Central memory CD8-positive, alpha-beta T cell (primary cell): ENCODE results near the gene C7orf33.
"Not testable (repeated sequence)": the region's sequence is repeated elsewhere in the genome, so short reads cannot be mapped to it uniquely, and the experiment has no call there.

ENCODE experiments used
- ATAC-seq: fragments of 150-1000 bp; cut with Tn5 transposase; replicated peaks from 2 replicates; pipeline ENCODE4 v1.10.0; 2022; ENCODE audit warnings: mild to moderate bottlenecking, moderate FRiP score, moderate number of reproducible peaks; ENCODE audit not compliant: poor library complexity, severe bottlenecking; ENCODE audit errors: extremely low read depth
- DNase-seq, 2 donors: peaks; one replicate each; pipeline ENCODE4 v3.0.0; 2021; ENCODE audit warnings: low spot score in 2 of 2
- H3K27ac Mint-ChIP-seq: one replicate; pipeline ENCODE4 v1.8.0; 2022; ENCODE audit warnings: low read depth, mild to moderate bottlenecking, moderate library complexity, mixed read lengths
- H3K27me3 Mint-ChIP-seq: one replicate; pipeline ENCODE4 v1.8.0; 2022; ENCODE audit warnings: mixed read lengths
- H3K36me3 Mint-ChIP-seq: one replicate; pipeline ENCODE4 v1.8.0; 2022; ENCODE audit warnings: mild to moderate bottlenecking, moderate library complexity, mixed read lengths; ENCODE audit not compliant: insufficient read depth
- H3K4me1 Mint-ChIP-seq: one replicate; pipeline ENCODE4 v1.8.0; 2022; ENCODE audit warnings: mixed read lengths
- H3K4me3 Mint-ChIP-seq: one replicate; pipeline ENCODE4 v1.8.0; 2022; ENCODE audit warnings: mild to moderate bottlenecking, moderate library complexity, mixed read lengths
- H3K9me3 Mint-ChIP-seq: one replicate; pipeline ENCODE4 v1.8.0; 2022; ENCODE audit warnings: mixed read lengths

C7orf33 gene

GRCh38 chr7:148566736-148567135 lies 23.8 kb upstream of the C7orf33 start:
- no peak for DNase-seq
- no peak overlapping the region for H3K27ac Mint-ChIP-seq
- no peak for ATAC-seq
- H3K27me3 Mint-ChIP-seq = no peaks in the 10 kb centered on the region
- no peak overlapping the region for H3K4me3 Mint-ChIP-seq
- peaks cover 3% of the 10 kb centered on the region for H3K36me3 Mint-ChIP-seq
- H3K9me3 Mint-ChIP-seq = no peaks in the 10 kb centered on the region
- H3K4me1 Mint-ChIP-seq = peaks cover 13% of the 10 kb centered on the region

DNA sequence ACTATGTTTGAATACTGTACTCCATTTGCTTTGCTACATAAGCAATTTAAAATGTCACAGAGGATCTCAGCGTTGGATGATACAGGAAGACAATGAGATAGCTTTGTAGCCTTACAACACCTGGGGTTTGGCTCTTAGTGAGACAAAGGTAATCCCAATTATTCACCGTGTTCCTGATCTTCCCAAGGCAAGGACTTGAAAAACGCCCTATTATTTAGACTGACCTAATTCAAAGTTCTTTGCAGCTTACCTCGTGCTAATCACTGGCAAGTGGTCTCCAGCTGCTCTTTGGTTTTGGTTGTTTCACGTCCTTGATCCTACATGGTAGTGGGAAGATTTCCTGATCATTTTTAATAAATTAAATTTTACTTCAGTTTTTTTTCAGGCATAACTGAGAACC lies 23.0 kb upstream of the C7orf33 start:
- ATAC-seq = no peak
- H3K4me1 Mint-ChIP-seq = peaks cover 13% of the 10 kb centered on the region
- no peaks in the 10 kb centered on the region for H3K27me3 Mint-ChIP-seq
- no peak overlapping the region for H3K4me3 Mint-ChIP-seq
- no peak overlapping the region for H3K27ac Mint-ChIP-seq
- H3K9me3 Mint-ChIP-seq = no peaks in the 10 kb centered on the region
- DNase-seq = no peak
- peaks cover 3% of the 10 kb centered on the region for H3K36me3 Mint-ChIP-seq

DNA sequence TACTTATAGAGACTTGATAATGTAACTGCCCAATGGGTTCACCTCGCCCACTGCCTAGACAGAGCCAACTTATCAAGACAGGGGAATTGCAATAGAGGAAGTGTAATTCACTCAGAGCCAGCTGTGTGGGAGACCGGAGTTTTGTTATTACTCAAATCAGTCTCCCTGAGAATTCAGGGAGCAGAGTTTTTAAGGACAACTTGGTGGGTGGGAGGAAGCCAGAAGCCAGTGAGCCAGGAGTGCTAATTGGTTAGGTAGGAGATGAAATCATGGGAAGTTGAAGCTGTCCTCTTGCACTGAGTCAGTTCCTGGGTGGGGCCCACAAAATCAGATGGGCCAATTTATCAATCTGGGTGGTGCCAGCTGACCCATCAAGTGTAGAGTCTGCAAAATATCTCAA lies 20.1 kb upstream of the C7orf33 start:
- ATAC-seq (no peak), DNase-seq (no peak)
- H3K4me3 Mint-ChIP-seq = no peak overlapping the region
- no peaks in the 10 kb centered on the region for H3K4me1 Mint-ChIP-seq
- peaks cover 3% of the 10 kb centered on the region for H3K36me3 Mint-ChIP-seq
- no peak overlapping the region for H3K27ac Mint-ChIP-seq
- no peaks in the 10 kb centered on the region for H3K27me3 Mint-ChIP-seq
- H3K9me3 Mint-ChIP-seq = no peaks in the 10 kb centered on the region

DNA sequence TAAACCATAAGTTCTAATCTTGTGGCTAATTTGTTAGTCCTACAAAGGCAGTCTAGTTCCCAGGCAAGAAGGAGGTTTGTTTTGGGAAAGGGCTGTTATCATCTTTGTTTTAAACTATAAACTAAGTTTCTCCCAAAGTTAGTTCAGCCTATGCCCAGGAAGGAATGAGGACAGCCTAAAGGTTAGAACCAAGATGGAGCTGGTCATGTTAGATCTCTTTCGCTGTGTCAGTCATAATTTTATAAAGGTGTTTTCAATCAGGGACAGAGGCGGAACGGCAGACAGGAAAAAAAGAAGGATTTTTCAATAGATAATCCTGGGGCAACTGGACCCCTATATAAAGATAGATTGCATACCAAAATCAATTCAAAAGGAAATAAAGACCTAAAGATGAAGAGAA lies 19.6 kb upstream of the C7orf33 start:
- H3K9me3 Mint-ChIP-seq, H3K27me3 Mint-ChIP-seq, H3K4me3 Mint-ChIP-seq, ATAC-seq, DNase-seq, H3K36me3 Mint-ChIP-seq, H3K27ac Mint-ChIP-seq, H3K4me1 Mint-ChIP-seq: not testable (repeated sequence)

- no peak for DNase-seq
- no peaks in the 10 kb centered on the region for H3K4me1 Mint-ChIP-seq
- ATAC-seq = no peak
- no peaks in the 10 kb centered on the region for H3K27me3 Mint-ChIP-seq
- H3K27ac Mint-ChIP-seq = no peak overlapping the region
- no peaks in the 10 kb centered on the region for H3K9me3 Mint-ChIP-seq
- H3K4me3 Mint-ChIP-seq = no peak overlapping the region
- peaks cover 3% of the 10 kb centered on the region for H3K36me3 Mint-ChIP-seq
These were observed 19.2 kb upstream of the C7orf33 start for GRCh38 chr7:148571381-148571780.

GRCh38 chr7:148572067-148572522 lies 18.5 kb upstream of the C7orf33 start:
- no peak for DNase-seq
- Mint-ChIP-seq H3K27me3 (no peaks in the 10 kb centered on the region), H3K9me3 (no peaks in the 10 kb centered on the region), H3K4me1 (no peaks in the 10 kb centered on the region), H3K4me3 (no peak overlapping the region), H3K27ac (no peak overlapping the region), H3K36me3 (peaks cover 3% of the 10 kb centered on the region)
- ATAC-seq = no peak

GRCh38 chr7:148573581-148573980 lies 17.0 kb upstream of the C7orf33 start:
- H3K4me3 Mint-ChIP-seq, DNase-seq, H3K36me3 Mint-ChIP-seq, H3K27ac Mint-ChIP-seq, H3K9me3 Mint-ChIP-seq, H3K27me3 Mint-ChIP-seq, ATAC-seq, H3K4me1 Mint-ChIP-seq: not testable (repeated sequence)

DNA sequence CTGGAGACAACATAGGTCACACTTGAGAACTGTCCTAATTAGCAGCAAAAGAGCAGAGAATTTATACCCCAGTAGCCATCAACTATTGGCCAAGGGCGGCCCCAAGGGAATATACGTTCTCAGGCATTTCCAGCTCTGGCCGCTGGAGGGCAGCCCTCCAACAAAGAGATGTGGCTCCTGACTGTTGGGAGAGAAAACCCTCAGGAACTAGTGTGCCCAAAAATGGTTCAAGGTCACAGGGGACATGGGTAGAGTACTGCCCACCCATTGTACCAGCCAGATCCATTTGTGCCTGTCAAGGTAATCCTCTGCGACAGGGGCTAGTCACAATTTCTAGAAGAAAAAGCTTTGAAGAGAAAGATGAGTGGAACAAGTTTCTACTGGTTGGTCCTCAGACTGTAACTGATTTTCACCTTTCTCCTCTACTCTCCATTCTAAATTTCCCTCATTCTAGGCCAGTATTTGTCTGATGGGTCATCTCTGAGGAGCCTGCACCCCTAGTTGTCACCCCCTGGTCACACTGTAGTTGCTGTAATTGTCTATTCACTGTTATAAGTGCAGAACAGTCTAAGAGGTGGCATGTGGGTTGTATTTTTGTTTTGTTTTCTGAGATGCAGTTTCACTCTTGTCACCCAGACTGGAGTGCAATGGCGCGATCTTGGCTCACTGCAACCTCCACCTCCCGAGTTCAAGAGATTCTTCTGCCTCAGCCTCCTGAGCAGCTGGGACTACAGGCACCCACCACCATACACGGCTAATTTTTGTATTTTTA lies 14.7 kb upstream of the C7orf33 start:
- Mint-ChIP-seq H3K4me3 (no peak overlapping the region), H3K9me3 (no peaks in the 10 kb centered on the region), H3K4me1 (no peaks in the 10 kb centered on the region)

DNA sequence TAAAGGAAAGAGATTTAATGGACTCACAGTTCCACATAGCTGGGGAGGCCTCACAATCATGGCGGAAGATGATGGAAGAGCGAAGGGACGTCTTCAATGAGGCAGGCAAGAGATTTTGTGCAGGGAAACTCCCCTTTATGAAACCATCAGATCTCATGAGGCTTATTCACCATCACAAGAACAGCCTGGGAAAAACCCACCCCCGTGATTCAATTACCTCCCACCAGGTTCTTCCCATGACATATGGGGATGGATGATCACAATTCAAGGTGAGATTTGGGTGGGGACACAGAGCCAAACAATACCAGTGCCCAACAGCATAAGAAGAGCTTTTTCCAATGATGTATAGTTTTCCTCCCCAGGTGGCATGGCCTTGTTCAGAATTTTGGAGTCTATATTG lies 11.2 kb upstream of the C7orf33 start:
- ATAC-seq (no peak), DNase-seq (no peak)
- no peaks in the 10 kb centered on the region for H3K27me3 Mint-ChIP-seq
- no peaks in the 10 kb centered on the region for H3K36me3 Mint-ChIP-seq
- no peak overlapping the region for H3K27ac Mint-ChIP-seq
- no peaks in the 10 kb centered on the region for H3K9me3 Mint-ChIP-seq
- no peak overlapping the region for H3K4me3 Mint-ChIP-seq
- H3K4me1 Mint-ChIP-seq = no peaks in the 10 kb centered on the region

More for the DNA sequence above, 14.7 kb upstream of the C7orf33 start:
- DNase-seq = peak; percentile 44 to 59
- ATAC-seq = peak; percentile 58
- no peak overlapping the region for H3K27ac Mint-ChIP-seq
- no peaks in the 10 kb centered on the region for H3K36me3 Mint-ChIP-seq
- H3K27me3 Mint-ChIP-seq = no peaks in the 10 kb centered on the region

- no peaks in the 10 kb centered on the region for H3K36me3 Mint-ChIP-seq
- H3K27me3 Mint-ChIP-seq = peaks cover 7% of the 10 kb centered on the region
- DNase-seq = no peak
- no peak overlapping the region for H3K27ac Mint-ChIP-seq
- H3K9me3 Mint-ChIP-seq = no peaks in the 10 kb centered on the region
- ATAC-seq = no peak
- H3K4me1 Mint-ChIP-seq = no peaks in the 10 kb centered on the region
- H3K4me3 Mint-ChIP-seq = no peak overlapping the region
These were observed 10.1 kb upstream of the C7orf33 start for GRCh38 chr7:148580446-148580845.

- H3K4me3 Mint-ChIP-seq = no peak overlapping the region
- no peaks in the 10 kb centered on the region for H3K9me3 Mint-ChIP-seq
- peaks cover 16% of the 10 kb centered on the region for H3K27me3 Mint-ChIP-seq
- DNase-seq (no peak), ATAC-seq (no peak)
- no peak overlapping the region for H3K27ac Mint-ChIP-seq
- no peaks in the 10 kb centered on the region for H3K36me3 Mint-ChIP-seq
- H3K4me1 Mint-ChIP-seq = no peaks in the 10 kb centered on the region
These were observed 8.9 kb upstream of the C7orf33 start for GRCh38 chr7:148581624-148582023.

DNA sequence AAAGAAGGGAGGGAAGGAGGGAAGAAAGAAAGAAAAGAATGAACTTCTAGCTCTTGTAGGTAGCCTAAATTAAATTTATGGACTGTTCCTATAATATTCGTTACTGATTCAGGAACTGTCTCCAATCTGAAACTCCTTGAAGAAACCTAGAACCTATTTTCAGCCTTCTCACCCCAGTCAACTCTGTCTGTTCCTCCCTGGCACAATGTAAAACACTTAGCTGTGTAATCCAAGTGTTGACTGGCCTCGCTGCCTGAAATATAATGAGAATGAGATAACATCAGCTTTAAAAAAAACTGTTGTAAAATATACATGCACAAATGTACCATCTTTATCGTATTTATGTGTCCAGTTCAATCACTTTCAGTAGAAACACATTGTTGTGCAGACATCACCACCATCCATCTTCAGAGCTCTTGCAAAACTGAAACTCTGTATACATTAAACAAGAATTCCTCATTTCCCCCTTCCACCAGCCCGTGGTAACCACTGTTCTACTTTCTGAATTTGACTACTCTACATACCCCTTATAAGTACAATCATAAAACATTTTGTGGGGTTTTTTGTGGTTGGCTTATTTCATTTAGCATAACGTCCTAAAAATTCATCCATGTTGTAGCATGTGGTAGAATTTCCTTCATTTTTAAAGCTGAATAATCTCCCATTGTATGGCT lies 6.3 kb upstream of the C7orf33 start:
- ATAC-seq = no peak
- Mint-ChIP-seq H3K9me3 (no peaks in the 10 kb centered on the region), H3K4me3 (no peak overlapping the region), H3K27ac (no peak overlapping the region), H3K4me1 (no peaks in the 10 kb centered on the region), H3K27me3 (peaks cover 16% of the 10 kb centered on the region), H3K36me3 (no peaks in the 10 kb centered on the region)
- no peak for DNase-seq

DNA sequence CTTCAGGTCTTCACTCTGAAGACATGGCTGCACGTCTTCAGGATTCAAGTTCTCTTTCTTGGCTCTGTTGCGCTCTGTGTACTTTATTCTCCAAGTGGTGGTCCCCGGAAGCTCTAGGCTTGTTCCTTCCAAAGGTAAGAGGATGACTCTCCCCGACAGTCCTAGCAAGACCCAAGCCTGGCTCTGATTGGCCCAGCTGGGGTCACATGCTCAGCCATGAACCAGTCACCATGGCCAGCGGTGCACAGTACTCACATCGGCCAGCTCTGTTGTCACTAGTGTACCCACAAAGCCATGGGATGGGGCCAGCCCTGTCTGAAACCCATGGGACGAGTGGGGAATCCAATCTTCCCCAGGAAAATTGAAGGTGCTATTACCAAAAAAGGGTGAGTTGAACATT lies 5.2 kb upstream of the C7orf33 start:
- Mint-ChIP-seq H3K27me3 (peaks cover 27% of the 10 kb centered on the region), H3K4me3 (no peak overlapping the region), H3K27ac (no peak overlapping the region), H3K9me3 (no peaks in the 10 kb centered on the region), H3K4me1 (no peaks in the 10 kb centered on the region), H3K36me3 (no peaks in the 10 kb centered on the region)
- ATAC-seq (no peak), DNase-seq (no peak)
